HepG2 (cell line): Measurements from ENCODE around the gene KMT2E.

ENCODE experiments used
- CTCF ChIP-seq: sonication (generic); formaldehyde crosslinking; IDR thresholded peaks from 2 replicates; pipeline ENCODE4 v1.5.0; 2020; ENCODE audit warnings: mild to moderate bottlenecking, missing genetic modification reagents, moderate library complexity
- FIP1L1 ChIP-seq: fragments of 200-400 bp; formaldehyde crosslinking; IDR thresholded peaks from 2 replicates; pipeline ENCODE4 v1.6.1; 2018; ENCODE audit warnings: low read depth, mild to moderate bottlenecking, low read length, moderate library complexity, borderline replicate concordance; ENCODE audit not compliant: insufficient read depth
- GTF2F1 ChIP-seq: fragments of 150-350 bp; IDR thresholded peaks from 2 replicates; pipeline ENCODE4 v1.6.1; 2014; ENCODE audit warnings: low read length
- REST ChIP-seq, 2 experiments: IDR thresholded peaks; 2 replicates each; pipeline ENCODE4 v1.6.1; 2011 to 2012; ENCODE audit warnings: low read length in 2 of 2, borderline replicate concordance in 1 of 2, low read depth in 1 of 2, mild to moderate bottlenecking in 1 of 2, moderate library complexity in 1 of 2
- TARDBP ChIP-seq: sonication (generic); formaldehyde crosslinking; IDR thresholded peaks from 2 replicates; pipeline ENCODE4 v1.8.0; 2022; ENCODE audit warnings: mild to moderate bottlenecking, missing genetic modification reagents
- TCF12 ChIP-seq, 2 experiments: fragments of 450-650 bp in 1 of 2; sonication (generic) in 1 of 2; formaldehyde crosslinking in 1 of 2; IDR thresholded peaks; 2 replicates each; pipeline versions ENCODE4 v1.6.1 to v1.8.0; 2017 to 2022; ENCODE audit warnings: antibody characterized with exemption in 1 of 2, mild to moderate bottlenecking in 1 of 2, missing genetic modification reagents in 1 of 2, moderate library complexity in 1 of 2
- ZNF563 ChIP-seq: sonication (generic); formaldehyde crosslinking; IDR thresholded peaks from 2 replicates; pipeline ENCODE4 v1.8.0; 2022; ENCODE audit warnings: mild to moderate bottlenecking, moderate library complexity, missing genetic modification reagents
- ZZZ3 ChIP-seq: sonication (generic); formaldehyde crosslinking; IDR thresholded peaks from 2 replicates; pipeline ENCODE4 v1.4.0; 2020; ENCODE audit warnings: missing genetic modification reagents, mild to moderate bottlenecking, borderline replicate concordance

GRCh38 chr7:105151152-105151551 is 137.1 kb downstream of the KMT2E start:
- TF ChIP-seq CTCF (CRISPR knock-in tag) (no peak), TCF12 (IDR thresholded peaks at IDR 0.05) (no peak), TCF12 (CRISPR knock-in tag; IDR thresholded peaks at IDR 0.05) (no peak), TARDBP (CRISPR knock-in tag) (no peak), REST (IDR thresholded peaks at IDR 0.05; ENCODE audit: borderline replicate concordance in 1 of 2, low read depth in 1 of 2, low read length in 2 of 2) (no peak), ZNF563 (CRISPR knock-in tag) (no peak), ZZZ3 (CRISPR knock-in tag) (no peak), FIP1L1 (no peak), GTF2F1 (no peak)
